GM12873 (cell line): Measurements from ENCODE around the gene CAMTA2.

Experiments
- TF ChIP-seq, protein P1 (sequence below): IDR thresholded peaks from 2 replicates; pipeline ENCODE4 v1.5.1; 2012; ENCODE audit warnings: low read depth, mild to moderate bottlenecking, moderate library complexity, low read length, control low read depth; ENCODE audit not compliant: insufficient read depth; ENCODE audit errors: missing control alignments

CAMTA2 gene

DNA sequence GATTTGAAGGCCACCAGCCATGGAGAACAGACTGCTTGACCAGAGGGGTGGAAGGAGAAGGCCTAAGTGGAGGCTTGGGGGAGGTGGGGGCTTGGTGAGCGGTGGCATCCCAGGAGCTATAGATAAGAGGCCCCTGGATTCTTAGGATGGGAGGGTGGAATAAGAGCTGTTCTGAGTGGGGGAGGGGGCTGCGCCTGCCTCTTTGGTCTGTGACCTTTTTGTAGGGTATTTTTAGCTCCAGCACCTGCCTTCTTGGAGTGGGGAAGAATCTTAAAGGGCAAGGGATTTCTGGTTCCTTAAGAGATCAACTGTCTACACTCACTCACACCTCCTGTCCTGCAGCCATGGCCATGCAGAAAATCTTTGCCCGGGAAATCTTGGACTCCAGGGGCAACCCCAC is 36.0 kb downstream of the CAMTA2 start:
- TF ChIP-seq, protein P1, sequence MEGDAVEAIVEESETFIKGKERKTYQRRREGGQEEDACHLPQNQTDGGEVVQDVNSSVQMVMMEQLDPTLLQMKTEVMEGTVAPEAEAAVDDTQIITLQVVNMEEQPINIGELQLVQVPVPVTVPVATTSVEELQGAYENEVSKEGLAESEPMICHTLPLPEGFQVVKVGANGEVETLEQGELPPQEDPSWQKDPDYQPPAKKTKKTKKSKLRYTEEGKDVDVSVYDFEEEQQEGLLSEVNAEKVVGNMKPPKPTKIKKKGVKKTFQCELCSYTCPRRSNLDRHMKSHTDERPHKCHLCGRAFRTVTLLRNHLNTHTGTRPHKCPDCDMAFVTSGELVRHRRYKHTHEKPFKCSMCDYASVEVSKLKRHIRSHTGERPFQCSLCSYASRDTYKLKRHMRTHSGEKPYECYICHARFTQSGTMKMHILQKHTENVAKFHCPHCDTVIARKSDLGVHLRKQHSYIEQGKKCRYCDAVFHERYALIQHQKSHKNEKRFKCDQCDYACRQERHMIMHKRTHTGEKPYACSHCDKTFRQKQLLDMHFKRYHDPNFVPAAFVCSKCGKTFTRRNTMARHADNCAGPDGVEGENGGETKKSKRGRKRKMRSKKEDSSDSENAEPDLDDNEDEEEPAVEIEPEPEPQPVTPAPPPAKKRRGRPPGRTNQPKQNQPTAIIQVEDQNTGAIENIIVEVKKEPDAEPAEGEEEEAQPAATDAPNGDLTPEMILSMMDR, result no peak

DNA sequence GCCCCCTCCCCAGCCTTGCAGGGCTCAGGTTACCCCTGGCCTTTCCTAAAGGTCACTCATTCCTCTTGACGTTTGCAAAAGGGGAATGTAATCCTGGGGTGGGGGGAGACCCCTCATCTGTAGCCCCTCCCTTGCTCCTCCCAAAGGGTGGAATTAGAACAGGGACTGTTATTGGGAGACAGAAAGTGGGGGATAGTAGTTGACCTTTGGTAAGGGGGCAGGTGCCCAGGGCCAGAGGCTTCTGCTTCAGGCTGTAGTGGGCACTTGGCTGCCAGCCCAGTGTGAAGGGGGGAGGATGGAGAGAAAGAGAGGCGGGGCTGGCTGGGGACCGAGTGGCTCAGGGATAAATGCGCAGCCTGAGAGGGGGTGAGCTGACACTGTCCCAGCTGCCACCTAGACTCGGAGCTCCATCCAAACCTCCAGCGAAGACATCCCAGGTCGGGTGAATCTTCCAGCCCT is 36.7 kb downstream of the CAMTA2 start, which contains the start of gene ENO3:
TSS of gene ENO3 (plus strand) at position 374 of the 459 bp plus-strand sequence. CDS start 711 bp downstream, outside the sequence.
- TF ChIP-seq, protein P1, result no peak

DNA sequence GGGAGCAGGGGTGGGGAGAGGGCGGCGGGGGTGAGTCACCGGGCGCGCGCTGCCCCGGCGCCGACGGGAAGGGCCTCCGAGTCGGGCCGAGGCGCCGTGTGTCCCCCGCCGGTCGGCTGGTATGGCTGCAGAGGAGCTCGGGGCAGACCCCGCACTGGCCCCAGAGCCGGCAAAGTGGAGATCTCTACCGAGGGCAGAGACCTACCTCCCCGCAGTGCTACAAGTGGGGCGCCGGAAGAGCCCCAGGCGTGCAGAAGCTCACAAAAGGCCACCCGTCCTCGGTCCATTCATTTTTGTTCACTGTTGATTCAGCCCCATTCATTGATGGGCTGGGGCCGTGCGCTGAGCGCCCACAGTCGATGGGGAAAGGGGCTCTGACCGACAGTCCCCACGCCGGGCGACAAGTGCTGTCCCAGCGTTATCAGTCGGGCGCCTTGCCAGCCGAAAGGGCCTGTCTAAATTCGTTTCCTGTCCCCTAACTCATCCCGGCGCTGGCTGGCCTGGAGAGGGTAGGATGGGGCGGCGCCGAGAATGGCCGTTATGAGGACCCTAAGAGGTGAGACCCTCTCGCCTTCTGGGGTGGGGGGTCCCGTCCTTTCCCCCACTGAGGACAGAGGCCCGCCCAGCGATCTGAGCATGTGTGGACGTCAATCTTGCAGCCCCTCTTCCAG is 37.3 kb downstream of the CAMTA2 start:
- TF ChIP-seq, protein P1, result no peak

DNA sequence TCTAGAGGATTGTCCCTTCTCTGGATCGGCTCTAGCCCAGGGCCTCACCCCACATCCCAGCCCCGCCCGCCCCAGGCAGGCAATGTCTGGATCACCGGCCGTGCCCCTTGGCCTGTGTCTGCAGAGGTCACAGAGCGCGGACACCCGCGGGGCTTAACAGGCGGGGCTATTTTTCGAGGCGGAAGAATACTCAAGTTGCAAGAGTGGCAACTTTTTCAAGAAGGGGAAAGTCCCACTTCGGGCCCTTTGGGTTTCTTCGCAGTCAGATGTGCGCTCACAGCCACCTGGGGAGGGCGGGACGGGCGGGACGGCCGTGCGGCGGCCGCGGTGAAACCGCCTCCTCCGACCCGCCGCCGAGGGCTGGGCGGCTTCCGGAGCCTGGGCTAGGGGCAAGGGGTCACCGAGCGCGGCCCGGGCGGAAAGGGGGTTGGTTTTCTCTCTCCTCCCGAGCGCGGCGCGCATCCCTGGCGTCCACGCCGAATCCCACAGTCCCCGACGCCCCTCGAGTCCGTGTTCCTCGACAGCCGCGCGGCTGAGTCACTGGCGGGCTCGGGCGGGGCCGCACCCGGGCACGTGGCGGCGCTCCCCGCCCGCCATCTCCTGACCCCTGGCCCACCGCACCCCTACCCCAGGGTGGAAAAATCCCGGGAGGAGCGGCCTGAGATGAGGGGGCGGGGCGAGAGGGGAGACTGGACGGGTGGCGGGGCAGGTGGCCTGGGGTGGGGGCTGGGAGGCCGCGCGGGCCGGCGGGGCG is 38.0 kb downstream of the CAMTA2 start:
- TF ChIP-seq, protein P1, result no peak

DNA sequence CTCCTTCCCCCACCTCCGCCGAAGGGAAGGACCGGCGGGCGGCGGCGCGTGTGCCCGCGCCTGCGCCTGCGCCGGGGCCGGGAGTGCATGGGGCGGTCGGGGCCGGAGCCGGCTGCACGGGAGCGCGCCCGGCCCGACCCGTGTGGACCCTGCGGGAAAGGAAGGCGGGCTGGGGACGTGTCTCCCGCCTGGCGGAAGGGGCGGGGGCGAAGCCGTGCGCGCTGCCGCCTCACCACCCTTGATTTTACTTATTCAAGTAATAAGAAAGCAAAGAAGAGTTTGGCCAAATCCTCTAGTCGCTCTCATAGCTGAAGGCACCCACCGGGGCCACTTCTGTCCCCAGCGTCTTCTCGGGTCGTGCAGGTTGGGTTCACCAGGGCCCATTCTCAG is 38.5 kb downstream of the CAMTA2 start:
- TF ChIP-seq, protein P1, result no peak

DNA sequence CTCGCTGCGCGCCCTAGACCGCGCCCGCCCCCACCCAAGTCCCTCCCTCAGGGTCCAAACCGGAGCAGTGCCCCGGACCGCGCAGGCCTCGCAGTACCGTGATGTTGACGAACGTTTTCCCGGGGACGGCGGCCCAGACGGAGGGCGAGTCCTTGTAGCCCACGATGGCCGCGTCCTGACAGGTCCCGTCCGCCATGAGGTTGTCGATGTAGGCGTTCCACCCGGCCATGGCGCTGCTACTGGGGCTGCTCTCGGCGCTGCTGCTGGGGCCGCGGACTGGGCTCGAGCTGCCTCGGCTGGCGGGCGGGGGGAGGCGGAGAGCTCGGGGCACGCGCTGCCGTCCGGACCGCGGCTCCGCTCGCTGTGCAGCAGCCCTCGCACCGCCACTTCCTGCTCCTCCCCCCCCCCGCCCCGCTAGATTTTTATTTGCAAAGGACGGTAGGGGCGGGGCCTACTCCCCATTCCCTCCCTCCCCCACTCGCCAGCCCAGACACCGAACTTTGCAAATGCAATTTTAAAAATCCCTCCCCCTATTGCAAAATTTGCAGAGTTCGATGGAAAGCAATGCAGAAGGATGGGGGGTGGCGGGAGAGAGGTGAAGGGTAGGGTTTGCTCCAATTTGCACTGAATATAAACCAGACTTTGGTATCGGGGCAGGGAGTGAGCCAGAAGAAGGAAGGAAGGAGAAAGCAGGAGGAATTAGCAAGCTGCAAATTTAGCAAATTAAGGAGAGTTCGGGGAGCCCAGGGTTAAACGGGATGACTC is 39.1 kb downstream of the CAMTA2 start, which contains the start of gene PFN1:
TSS of gene PFN1 (minus strand) at position 365 of the 765 bp plus-strand sequence. CDS start at position 229, 136 bp downstream.
- TF ChIP-seq, protein P1, result no peak
